ENCODE data around the gene CLDND2.

GRCh38 chr19:51339687-51340656, 28.8 kb downstream of the CLDND2 start:
- TF ChIP-seq CTCF (IDR thresholded peaks at IDR 0.05; ENCODE audit: insufficient read depth, low read length, poor library complexity, severe bottlenecking) = no peak
- no peak for TF ChIP-seq EZH2phosphoT487 (conservative IDR thresholded peaks at IDR 0.05; ENCODE audit: low read length)
